GM12878 (cell line): Measurements from ENCODE around the gene BTBD19. TPM values are rescaled to one million over a fixed set of nuclear protein-coding genes. Genes with fewer than 3 reads are reported as not detected.

ENCODE experiments used
- ATAC-seq: fragments of 200-7000 bp; cut with Tn5 transposase; 3 replicates; pipeline ENCODE4 v1.9.1; 2020; ENCODE audit warnings: mild to moderate bottlenecking, moderate library complexity
- BruUV-seq: library from RNA; stranded (reverse); fragments of 400-500 nt; replicated peaks from 2 replicates; lab custom pipeline; 2021; lab: Mats Ljungman, UMichigan
- CTCF ChIA-PET: fragments of 300-600 bp; sonication (Branson Sonifier 250); formaldehyde crosslinking; extraction: SDS; loops from one replicate; lab custom pipeline; 2021; ENCODE audit warnings: inconsistent platforms; lab: Yijun Ruan, JAX
- POLR2A ChIA-PET: fragments of 350-600 bp; formaldehyde crosslinking; extraction: SDS; loops from one replicate; lab custom pipeline; 2021; ENCODE audit warnings: inconsistent platforms; lab: Charles Lee
- RAD21 ChIA-PET: fragments of 300-600 bp; sonication (Branson Sonifier 250); formaldehyde crosslinking; loops from one replicate; lab custom pipeline; 2023; ENCODE audit warnings: antibody characterized with exemption; ENCODE audit not compliant: unreplicated experiment; lab: Charles Lee
- SMC1A ChIA-PET: fragments of 300-600 bp; sonication (Branson Sonifier 250); formaldehyde crosslinking; loops from one replicate; lab custom pipeline; 2023; ENCODE audit not compliant: unreplicated experiment, uncharacterized antibody; lab: Charles Lee
- DNase-seq: peaks from one replicate; pipeline ENCODE4 v3.0.0-alpha.2; 2011; ENCODE audit warnings: low read depth, low spot score
- FAIRE-seq: peaks from 3 replicates; lab custom pipeline; 2011; peaks lifted over from hg19 to GRCh38; lab: Jason Lieb, UNC
- H2AFZ ChIP-seq: 2 replicates; pipeline ENCODE4 v1.6.0; 2011; ENCODE audit warnings: low read depth, low read length, control low read depth; ENCODE audit not compliant: control insufficient read depth
- H3K27ac ChIP-seq: 2 replicates; pipeline ENCODE4 v1.5.1; 2011; ENCODE audit warnings: control low read depth; ENCODE audit not compliant: control insufficient read depth, insufficient read depth
- H3K27me3 ChIP-seq, 2 experiments: replicated peaks in 1 of 2; 2 replicates each; pipeline versions ENCODE4 v1.6.0 to v1.6.1; 2011; ENCODE audit warnings: low read length in 1 of 2; ENCODE audit not compliant: control insufficient read depth in 2 of 2, insufficient read depth in 2 of 2
- H3K36me3 ChIP-seq, 2 experiments: 2 replicates each; pipeline ENCODE4 v1.5.1; 2011; ENCODE audit warnings: low read length in 1 of 2; ENCODE audit not compliant: control insufficient read depth in 2 of 2, insufficient read depth in 2 of 2
- H3K4me1 ChIP-seq: 2 replicates; pipeline ENCODE4 v1.6.1; 2011; ENCODE audit warnings: mild to moderate bottlenecking, low read length, moderate library complexity, mixed read lengths; ENCODE audit not compliant: control insufficient read depth, insufficient read depth
- H3K4me2 ChIP-seq: 2 replicates; pipeline ENCODE4 v1.6.0; 2011; ENCODE audit warnings: control low read depth; ENCODE audit not compliant: control insufficient read depth, insufficient read depth
- H3K4me3 ChIP-seq: fragments of 200-600 bp; sonication (generic); 2 replicates; pipeline ENCODE4 v1.5.1; 2016
- H3K79me2 ChIP-seq: 2 replicates; pipeline ENCODE4 v1.6.0; 2011; ENCODE audit warnings: low read length; ENCODE audit not compliant: control insufficient read depth, insufficient read depth
- H3K9ac ChIP-seq: 2 replicates; pipeline ENCODE4 v1.8.0; 2011; ENCODE audit warnings: low read length, control low read depth, mixed read lengths; ENCODE audit not compliant: control insufficient read depth, insufficient read depth
- H3K9me3 ChIP-seq: replicated peaks from 3 replicates; pipeline ENCODE4 v1.5.1; 2011; ENCODE audit warnings: mild to moderate bottlenecking, low read length; ENCODE audit not compliant: control insufficient read depth, insufficient read depth
- H4K20me1 ChIP-seq: 2 replicates; pipeline ENCODE4 v1.6.0; 2011; ENCODE audit not compliant: control insufficient read depth, insufficient read depth
- BCL11A ChIP-seq: IDR thresholded peaks from 2 replicates; pipeline ENCODE4 v1.6.1; 2011; ENCODE audit warnings: low read depth, low read length
- CHD2 ChIP-seq: IDR thresholded peaks from 2 replicates; pipeline ENCODE4 v1.6.1; 2011; ENCODE audit warnings: low read depth, low read length, improper control_type of control experiment, borderline replicate concordance
- HDAC2 ChIP-seq: fragments of 200-600 bp; sonication (generic); IDR thresholded peaks from 2 replicates; pipeline ENCODE4 v1.6.1; 2017
- MXI1 ChIP-seq: fragments of 150-350 bp; IDR thresholded peaks from 2 replicates; pipeline ENCODE4 v1.6.1; 2011; ENCODE audit warnings: low read depth, mild to moderate bottlenecking, inconsistent platforms, low read length, improper control_type of control experiment
- SIN3A ChIP-seq: IDR thresholded peaks from 2 replicates; pipeline ENCODE4 v1.6.1; 2012; ENCODE audit warnings: low read depth, low read length, improper control_type of control experiment
- SMC3 ChIP-seq: IDR thresholded peaks from 2 replicates; pipeline ENCODE4 v1.6.1; 2011; ENCODE audit warnings: low read length, improper control_type of control experiment, borderline replicate concordance
- STAT1 ChIP-seq: fragments of 450-650 bp; conservative IDR thresholded peaks from 2 replicates; pipeline ENCODE4 v1.6.1; 2014; ENCODE audit warnings: antibody characterized with exemption, mild to moderate bottlenecking
- STAT3 ChIP-seq: IDR thresholded peaks from 2 replicates; pipeline ENCODE4 v1.6.1; 2011; ENCODE audit warnings: low read depth, low read length, improper control_type of control experiment
- WRNIP1 ChIP-seq: IDR thresholded peaks from 2 replicates; pipeline ENCODE4 v1.6.1; 2011; ENCODE audit warnings: low read depth, low read length, improper control_type of control experiment, borderline replicate concordance
- ZBTB11 ChIP-seq: fragments of 450-650 bp; formaldehyde crosslinking; IDR thresholded peaks from 2 replicates; pipeline ENCODE4 v1.5.0; 2022; ENCODE audit warnings: mild to moderate bottlenecking, missing genetic modification characterization
- ZNF207 ChIP-seq: fragments of 450-650 bp; IDR thresholded peaks from 2 replicates; pipeline ENCODE4 v1.6.1; 2014; ENCODE audit warnings: antibody characterized with exemption, mild to moderate bottlenecking, borderline replicate concordance
- ZNF384 ChIP-seq: IDR thresholded peaks from 2 replicates; pipeline ENCODE4 v1.6.1; 2012; ENCODE audit warnings: low read depth, mild to moderate bottlenecking, low read length, improper control_type of control experiment, borderline replicate concordance
- WGBS: methylation state at CpG from one replicate; pipeline ENCODE4 v1.1.6; 2016; ENCODE audit warnings: low lambda C conversion rate; ENCODE audit not compliant: insufficient replicate concordance, insufficient coverage; ENCODE audit errors: missing lambda C conversion rate; 5-methylcytosine and 5-hydroxymethylcytosine counted together
- in situ Hi-C: fragments of 300-500 bp; cut with MboI; formaldehyde crosslinking; loops from 9 replicates; pipeline ENCODE4 v1.14.3; 2018; ENCODE audit warnings: mixed read lengths
- intact Hi-C: fragments of 100-400 bp; cut with micrococcal nuclease; formaldehyde crosslinking; loops from one replicate; pipeline ENCODE4 v1.14.2; 2022; ENCODE audit not compliant: unreplicated experiment
- polyA plus RNA-seq, 11 experiments: library from polyadenylated mRNA; depleted of rRNA in 4 of 11; unstranded in 6 of 11; stranded (reverse) in 5 of 11; fragments of >200 nt; fragmentation: Nextera tagmentation in 4 of 11; fragmentation: Illumina TruSeq in 1 of 11; extraction: Ambion mirVana in 4 of 11; extraction: Trizol in 1 of 11; gene quantifications; 1 replicate in 1 of 11; 2 replicates in 10 of 11; pipeline versions ENCODE4 v1.2.1 to v1.2.3, GENCODE V29; 2011 to 2016; ENCODE audit warnings: inconsistent platforms in 2 of 11, missing spikeins in 2 of 11, low read depth in 1 of 11
- total RNA-seq, 4 experiments: library from RNA; depleted of rRNA in 3 of 4; stranded (reverse); fragments of >200 nt in 3 of 4; fragmentation: Illumina TruSeq in 1 of 4; extraction: Trizol in 1 of 4; gene quantifications; 2 replicates each; pipeline versions ENCODE4 v1.2.1 to v1.2.3, GENCODE V29; 2013 to 2021

The BTBD19 gene
- total and polyA plus RNA-seq, 10 of the 15 experiments (the other 5 are each of a cell fraction or from before 2014, with no cell fraction given): 0.13 to 2.7 (median 0.42) TPM

- ChIA-PET CTCF (interaction anchor here (0.7 to 1.4 kb wide), 4 partner anchors 13 to 661 kb away, joined by 3 to 6 read pairs (median 4); partner anchors contain the start of gene PLK3), POLR2A (interaction anchor here (0.5 kb wide), 1 partner anchor 18 kb away, joined by 3 read pairs; no protein-coding TSS in a partner anchor), RAD21 (interaction anchor here (1.0 to 1.1 kb wide), 2 partner anchors 23 to 472 kb away, joined by 3 read pairs; partner anchors contain the start of gene BTBD19), SMC1A (interaction anchor here (2.3 to 3.0 kb wide), 2 partner anchors 11 to 13 kb away, joined by 6 to 9 read pairs; no protein-coding TSS in a partner anchor)
- Histone ChIP-seq H3K4me3 (no peak overlapping the region), H3K79me2 (no peaks in the 10 kb centered on the region), H2AFZ (no peak overlapping the region), H3K4me2 (no peak overlapping the region), H3K27ac (no peak overlapping the region), H3K4me1 (no peaks in the 10 kb centered on the region), H3K27me3 (no peaks in the 10 kb centered on the region), H3K9me3 (no peaks in the 10 kb centered on the region), H3K36me3 (no peaks in the 10 kb centered on the region), H4K20me1 (no peaks in the 10 kb centered on the region), H3K9ac (no peak overlapping the region)
- in situ Hi-C loops (loop anchor here (5.0 kb wide), 1 partner anchor 470 kb away; no protein-coding TSS in a partner anchor), intact Hi-C loops (loop anchor here (10.0 kb wide), 1 partner anchor 153 kb away; the partner anchor contains the start of gene EIF2B3)
- TF ChIP-seq STAT1 (no peak), SIN3A (no peak), ZNF384 (no peak), SMC3 (no peak), BCL11A (no peak), STAT3 (no peak), WRNIP1 (no peak), CHD2 (no peak), HDAC2 (no peak), MXI1 (no peak), ZNF207 (no peak), ZBTB11 (CRISPR knock-in tag) (no peak)
- BruUV-seq: no TSS peak
- ATAC-seq (no peak), DNase-seq (no peak), FAIRE-seq (no peak)
- WGBS: 50% methylated on average over 13 of the region's 13 CpGs
Observed at GRCh38 chr1:44832056-44832705, 23.9 kb downstream of the BTBD19 start.
